Omental fat pad (tissue), 4 donors: ENCODE measurements around the gene METTL24. TPM values are rescaled to one million over a fixed set of nuclear protein-coding genes. Genes with fewer than 3 reads are reported as not detected.
"Not testable (repeated sequence)": the region's sequence is repeated elsewhere in the genome, so short reads cannot be mapped to it uniquely, and the experiment has no call there.

Experiments used
- ATAC-seq: fragments of 150-250 bp; one replicate; pipeline ENCODE4 v1.9.1; 2016; ENCODE audit warnings: mild to moderate bottlenecking, moderate library complexity; ENCODE audit not compliant: low FRiP score
- DNase-seq: peaks from one replicate; pipeline ENCODE4 v3.0.0-alpha.2; 2019; ENCODE audit warnings: low spot score
- total RNA-seq, 4 donors: library from RNA; depleted of rRNA; stranded (reverse); fragments of >200 nt; gene quantifications; one replicate each; pipeline ENCODE4 v1.1.0, GENCODE V29; 2016
- TF ChIP-seq, protein P1 (sequence below), 3 donors: fragments of 450-650 bp; IDR thresholded peaks; one replicate each; pipeline ENCODE4 v1.5.1; 2016 to 2017; ENCODE audit warnings: antibody characterized with exemption in 3 of 3, mild to moderate bottlenecking in 3 of 3, moderate library complexity in 2 of 3

METTL24 gene
- total RNA-seq, 4 donors from 2014 or later, result 2.4 to 6.9 (median 2.7) TPM

DNA sequence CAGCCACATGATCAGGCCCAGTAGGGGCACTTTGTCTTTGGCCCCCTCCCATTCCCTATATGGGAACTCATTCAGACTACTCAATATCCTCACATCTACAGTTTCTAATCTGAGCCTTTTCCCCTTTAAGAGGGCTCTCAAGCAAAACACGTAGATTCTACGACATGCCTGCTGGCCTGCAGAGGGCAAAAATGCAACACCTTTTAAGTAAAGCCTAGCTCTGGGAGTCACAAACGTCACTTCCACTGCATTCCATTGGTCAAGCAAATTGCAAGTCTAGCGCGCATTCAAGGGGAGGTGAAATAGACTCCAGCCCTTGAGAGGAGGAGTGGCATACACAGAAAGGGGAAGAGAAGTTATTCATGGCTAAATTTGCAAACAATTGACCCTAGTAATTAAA, 107.3 kb downstream of the METTL24 start:
- TF ChIP-seq, protein P1, sequence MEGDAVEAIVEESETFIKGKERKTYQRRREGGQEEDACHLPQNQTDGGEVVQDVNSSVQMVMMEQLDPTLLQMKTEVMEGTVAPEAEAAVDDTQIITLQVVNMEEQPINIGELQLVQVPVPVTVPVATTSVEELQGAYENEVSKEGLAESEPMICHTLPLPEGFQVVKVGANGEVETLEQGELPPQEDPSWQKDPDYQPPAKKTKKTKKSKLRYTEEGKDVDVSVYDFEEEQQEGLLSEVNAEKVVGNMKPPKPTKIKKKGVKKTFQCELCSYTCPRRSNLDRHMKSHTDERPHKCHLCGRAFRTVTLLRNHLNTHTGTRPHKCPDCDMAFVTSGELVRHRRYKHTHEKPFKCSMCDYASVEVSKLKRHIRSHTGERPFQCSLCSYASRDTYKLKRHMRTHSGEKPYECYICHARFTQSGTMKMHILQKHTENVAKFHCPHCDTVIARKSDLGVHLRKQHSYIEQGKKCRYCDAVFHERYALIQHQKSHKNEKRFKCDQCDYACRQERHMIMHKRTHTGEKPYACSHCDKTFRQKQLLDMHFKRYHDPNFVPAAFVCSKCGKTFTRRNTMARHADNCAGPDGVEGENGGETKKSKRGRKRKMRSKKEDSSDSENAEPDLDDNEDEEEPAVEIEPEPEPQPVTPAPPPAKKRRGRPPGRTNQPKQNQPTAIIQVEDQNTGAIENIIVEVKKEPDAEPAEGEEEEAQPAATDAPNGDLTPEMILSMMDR (IDR thresholded peaks at IDR 0.05), result no peak
- ATAC-seq, result no peak

DNA sequence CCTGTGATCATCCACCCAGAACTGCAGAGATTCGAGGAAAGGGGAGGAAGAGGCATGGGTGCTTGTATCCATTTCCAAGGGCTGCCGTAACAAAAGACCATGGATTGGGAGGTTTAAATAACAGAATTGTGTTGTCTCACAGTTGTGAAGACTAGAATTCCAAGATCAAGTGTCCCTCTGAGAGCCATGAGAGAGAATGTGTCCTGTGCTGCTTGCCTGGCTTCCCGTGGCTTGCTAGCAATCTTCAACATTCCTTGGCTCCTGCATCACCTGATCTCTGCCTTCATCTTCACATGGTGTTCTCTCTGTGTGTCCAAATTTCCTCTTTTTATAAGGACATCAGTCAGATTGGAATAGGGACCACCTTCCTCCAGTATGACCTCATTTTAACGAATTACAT, 108.1 kb downstream of the METTL24 start:
- TF ChIP-seq, protein P1 (IDR thresholded peaks at IDR 0.05), result no peak
- DNase-seq (no peak), ATAC-seq (no peak)

More for the DNA sequence above, 107.3 kb downstream of the METTL24 start:
- DNase-seq, result no peak

DNA sequence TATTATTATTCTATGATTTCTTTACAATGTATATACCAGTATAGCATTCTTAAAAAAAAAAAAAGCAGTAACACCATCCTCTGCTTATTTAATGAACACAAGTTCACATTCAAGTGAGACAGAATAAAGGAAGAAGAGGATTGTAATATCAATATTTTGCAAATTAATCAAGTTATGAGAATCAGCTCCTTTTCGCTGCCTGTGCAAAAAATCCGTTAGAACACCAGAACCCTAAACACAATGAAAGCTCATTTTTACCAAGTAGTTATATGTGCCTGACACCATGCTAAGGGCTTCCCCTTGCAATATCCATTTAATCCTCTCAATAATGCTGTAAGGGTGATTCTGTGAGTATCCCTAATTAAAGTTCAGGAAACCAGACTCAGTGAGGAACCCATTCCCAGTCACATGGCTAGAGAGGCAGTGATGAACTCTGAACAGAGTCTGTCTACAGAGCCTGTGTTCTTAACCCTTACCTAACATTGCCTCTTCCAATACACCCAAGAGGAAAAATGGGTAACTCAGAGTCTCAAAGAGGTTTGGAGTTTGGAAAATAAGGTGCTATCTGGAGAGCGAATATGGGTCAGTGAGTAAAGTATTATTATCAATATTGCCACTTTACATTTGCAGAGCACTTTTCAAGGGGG, 111.1 kb downstream of the METTL24 start:
- DNase-seq (no peak), ATAC-seq (no peak)
- TF ChIP-seq, protein P1 (IDR thresholded peaks at IDR 0.05), result no peak

- ATAC-seq, result no peak
- TF ChIP-seq, protein P1 (IDR thresholded peaks at IDR 0.05), result no peak
- no peak for DNase-seq
Observed at GRCh38 chr6:110246378-110246777, 111.8 kb downstream of the METTL24 start.

GRCh38 chr6:110244621-110245020, 113.5 kb downstream of the METTL24 start:
- DNase-seq, ATAC-seq: not testable (repeated sequence)

- no peak for ATAC-seq
- TF ChIP-seq, protein P1 (IDR thresholded peaks at IDR 0.05), result no peak
- DNase-seq, result no peak
Observed at GRCh38 chr6:110239526-110240274, 118.4 kb downstream of the METTL24 start.

GRCh38 chr6:110236007-110236406, 122.1 kb downstream of the METTL24 start:
- not testable (repeated sequence) for DNase-seq, ATAC-seq

DNA sequence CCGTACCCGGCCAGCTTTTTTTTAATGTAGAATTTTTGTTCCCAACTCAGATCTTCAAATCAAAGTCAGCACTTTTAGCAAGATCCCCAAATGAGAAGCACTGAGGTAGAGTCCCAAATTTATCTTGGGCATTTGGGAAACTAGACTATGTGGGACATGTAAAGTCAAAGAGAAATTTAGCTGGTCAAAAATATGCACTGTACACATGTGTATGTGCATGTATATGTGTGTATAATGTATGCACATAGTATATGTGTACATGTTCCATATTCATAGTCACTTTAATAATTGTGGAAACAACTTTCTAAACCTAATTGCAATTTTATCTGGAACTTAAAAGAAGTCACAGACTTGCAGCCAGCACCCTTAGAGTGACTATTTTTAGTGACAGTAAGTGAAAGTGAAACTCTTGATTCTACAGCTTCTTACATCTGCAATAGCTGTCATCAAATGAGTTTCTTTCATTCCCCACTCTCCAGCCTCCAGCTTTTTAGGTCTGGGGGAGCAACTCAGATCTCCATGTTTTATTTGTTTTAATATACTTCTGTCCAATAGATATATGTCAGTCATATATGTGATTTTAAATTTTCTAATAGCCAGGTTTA, 124.3 kb downstream of the METTL24 start:
- ATAC-seq (no peak), DNase-seq (no peak)
- TF ChIP-seq, protein P1 (IDR thresholded peaks at IDR 0.05), result no peak
